ENCODE data around the gene CHRM4.

The CHRM4 gene

DNA sequence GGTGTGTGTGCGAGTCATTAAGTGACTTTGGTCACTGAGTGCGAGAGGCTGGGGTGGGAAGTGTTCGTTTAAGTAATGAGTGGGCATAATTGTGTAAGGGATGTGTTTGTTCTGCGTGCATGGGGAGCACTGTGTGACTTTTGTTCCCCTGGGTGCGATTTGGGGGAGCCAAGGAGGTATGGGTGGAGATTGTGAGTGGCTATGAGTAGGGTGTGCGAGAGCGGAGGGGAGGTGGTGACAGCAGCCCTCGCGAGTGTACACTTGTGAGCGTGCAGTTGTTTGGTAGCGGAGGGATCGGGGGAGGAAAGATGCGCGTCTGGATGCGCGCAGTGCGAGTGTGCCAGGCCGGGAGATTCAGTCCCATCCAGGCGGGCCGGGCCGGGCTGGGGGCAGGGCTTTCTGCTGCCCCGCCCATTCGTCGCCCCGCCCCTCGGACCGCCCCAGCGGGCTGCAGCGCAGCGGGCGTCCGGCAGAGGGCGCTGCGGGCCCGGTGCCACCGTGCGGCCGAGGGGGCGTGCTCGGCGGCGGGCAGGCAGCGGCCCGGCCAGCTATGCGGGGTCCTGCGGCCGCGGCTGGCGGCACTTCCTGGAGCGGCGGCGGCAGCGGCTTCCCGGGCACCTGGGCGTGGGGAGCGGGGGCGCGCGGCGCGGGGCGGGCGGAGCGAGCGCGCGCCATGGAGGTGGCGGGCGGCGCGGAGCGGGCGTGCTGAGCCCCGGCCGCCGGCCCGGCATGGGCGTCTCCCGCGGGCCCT lies 44.5 kb downstream of the CHRM4 start, which contains the start of gene DGKZ:
Gene DGKZ, plus strand, starts transcription at position 578 of the 751 bp plus-strand sequence. CDS start 197 bp downstream, outside the sequence.
- peak; percentile 80 for DNase-seq

DNA sequence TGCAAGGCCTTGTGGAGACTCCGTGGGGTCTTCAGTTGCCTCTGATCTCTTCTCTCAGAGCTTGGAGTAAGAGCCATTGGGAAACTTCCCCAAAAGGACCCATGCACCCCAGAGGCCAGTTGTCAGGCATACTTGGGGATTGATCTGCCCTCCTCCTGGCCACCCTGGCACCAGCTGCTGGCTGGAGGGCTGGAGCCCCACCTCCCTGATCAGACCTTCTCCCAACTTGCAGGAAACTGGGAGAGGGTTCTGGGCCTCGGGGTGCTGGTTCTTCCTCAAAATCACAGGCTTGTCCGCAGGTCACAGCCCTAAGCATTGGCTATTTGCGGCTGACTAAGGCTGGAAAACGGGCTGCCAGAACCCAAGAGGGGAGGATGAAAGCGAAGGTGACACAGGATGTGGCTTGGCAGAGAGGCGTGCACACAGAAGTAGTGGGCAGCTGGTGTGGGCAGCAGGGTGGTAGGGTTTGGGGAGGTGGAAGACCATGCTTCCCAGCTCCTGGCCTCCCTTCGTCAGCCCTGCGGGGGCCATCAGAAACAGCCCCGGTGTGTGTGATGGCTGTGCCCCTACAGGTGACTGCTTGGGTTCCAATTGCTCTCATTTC lies 45.6 kb downstream of the CHRM4 start:
- no peak for DNase-seq

DNA sequence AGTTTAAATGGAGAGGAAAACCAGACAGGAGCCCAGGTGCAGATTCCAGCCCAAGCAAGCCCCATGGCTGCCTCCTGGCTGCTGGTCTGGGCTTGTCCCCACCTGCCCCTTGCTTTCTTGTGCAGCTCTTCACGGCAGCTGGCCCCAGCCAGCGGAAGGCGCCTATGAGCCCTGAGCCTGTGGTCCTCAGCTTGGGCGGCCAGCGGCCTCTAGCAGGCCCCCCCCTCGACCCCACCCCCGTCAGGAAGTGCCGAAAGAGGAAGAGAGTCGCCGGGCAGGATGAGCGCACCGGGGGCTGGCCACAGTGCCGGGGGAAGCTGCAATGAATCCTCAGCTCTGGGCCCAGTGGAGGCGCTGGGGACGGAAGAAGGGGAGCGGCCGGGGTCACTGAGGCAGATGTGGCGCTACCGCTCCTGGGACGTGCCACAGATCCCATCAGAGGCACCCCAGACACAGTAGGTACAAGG lies 46.4 kb downstream of the CHRM4 start:
- DNase-seq: no peak

GRCh38 chr11:46343520-46343919 lies 48.1 kb downstream of the CHRM4 start:
- DNase-seq: no peak

- no peak for DNase-seq
Measured at GRCh38 chr11:46342239-46342638, 49.3 kb downstream of the CHRM4 start.

- no peak for DNase-seq
Measured at GRCh38 chr11:46341454-46341853, 50.1 kb downstream of the CHRM4 start.

- DNase-seq: no peak
Measured at GRCh38 chr11:46339816-46340215, 51.8 kb downstream of the CHRM4 start.

DNA sequence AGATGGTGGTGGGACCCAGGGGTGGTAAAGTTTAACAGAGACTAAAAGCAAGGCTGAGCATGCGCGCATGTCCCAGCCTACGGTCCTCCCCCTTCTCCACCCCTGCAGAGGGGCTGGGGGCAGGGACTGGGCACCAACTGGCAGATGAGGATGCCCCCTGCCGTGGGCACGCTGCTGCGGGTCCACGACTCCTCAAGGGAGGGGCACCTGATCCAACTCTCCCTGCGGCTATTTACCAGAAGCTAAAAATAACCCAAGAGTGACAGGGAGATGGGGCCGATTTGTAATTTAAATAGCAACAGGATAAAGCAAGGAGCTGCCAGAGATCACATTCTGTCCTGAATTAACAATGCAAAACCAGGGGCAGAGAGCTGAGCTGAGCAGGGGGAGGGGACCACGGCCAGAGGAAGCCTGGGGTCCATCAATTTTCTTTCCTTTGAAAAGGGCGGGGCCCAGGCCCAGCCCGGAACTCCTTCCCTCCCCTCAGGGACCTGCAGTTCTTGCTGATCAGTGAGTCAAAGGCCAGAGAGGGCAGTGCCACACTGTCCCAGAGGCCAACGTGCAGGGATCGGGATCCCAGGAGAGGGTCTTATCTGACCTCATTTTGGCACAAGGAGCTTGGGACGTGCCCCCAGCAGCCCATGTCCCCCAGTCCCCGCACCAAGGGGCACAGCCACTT lies 52.4 kb downstream of the CHRM4 start:
- peak; percentile 51 for DNase-seq

DNA sequence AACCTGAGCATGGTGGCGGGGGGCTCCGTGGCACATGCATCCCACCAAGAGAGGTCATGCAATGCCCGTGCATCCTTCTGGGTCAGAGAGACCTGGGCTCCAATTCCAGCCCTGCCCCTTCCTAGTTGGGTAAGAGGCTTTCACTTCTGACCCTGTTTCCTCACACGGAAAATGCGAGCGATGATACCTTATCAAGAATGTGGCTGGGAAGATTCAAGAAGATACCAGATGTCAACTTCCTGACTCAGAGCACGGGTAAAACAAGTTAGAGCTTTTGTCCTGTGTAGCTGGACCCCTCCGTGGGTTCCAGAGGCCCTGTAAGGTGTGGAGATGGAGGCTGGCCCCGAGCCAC lies 53.0 kb downstream of the CHRM4 start:
- no peak for DNase-seq

GRCh38 chr11:46337626-46338345 lies 53.8 kb downstream of the CHRM4 start:
- DNase-seq: no peak

GRCh38 chr11:46336563-46337180 lies 54.9 kb downstream of the CHRM4 start:
- no peak for DNase-seq

- peak; percentile 29 for DNase-seq
Measured at GRCh38 chr11:46335890-46336562, 55.5 kb downstream of the CHRM4 start.

GRCh38 chr11:46335271-46335670 lies 56.3 kb downstream of the CHRM4 start:
- no peak for DNase-seq

DNA sequence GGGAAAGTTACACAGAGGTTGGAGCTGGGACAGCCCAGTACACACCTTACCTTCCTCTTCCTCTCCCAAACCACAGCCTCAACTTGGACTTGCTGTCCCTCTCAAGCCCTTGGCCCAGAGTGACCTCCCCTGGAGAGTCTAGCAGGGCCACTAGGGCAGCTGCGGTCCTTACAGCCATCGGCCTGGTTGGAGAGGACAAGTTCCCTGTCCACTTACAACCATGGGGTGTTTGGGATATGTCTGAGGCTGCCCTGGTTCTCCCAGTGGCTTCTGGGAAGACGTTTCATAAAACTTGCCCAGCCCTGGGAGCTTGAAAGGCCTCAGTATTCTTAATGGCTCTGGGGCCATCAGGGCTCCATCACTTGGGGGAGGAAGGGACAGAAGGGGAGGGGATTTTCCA lies 57.4 kb downstream of the CHRM4 start:
- DNase-seq: no peak
